NCI-H2029 treated with DMSO at 0.1 percent for 48 hours (cell line): ENCODE measurements around the gene TSPAN13.

Experiments
- DNase-seq: peaks from one replicate; lab custom pipeline; 2025; lab: John Stamatoyannopoulos, UW

TSPAN13 gene

GRCh38 chr7:16774986-16775385 is 21.4 kb downstream of the TSPAN13 start:
- DNase-seq, result no peak

GRCh38 chr7:16776053-16776452 is 22.5 kb downstream of the TSPAN13 start:
- DNase-seq, result no peak

GRCh38 chr7:16778476-16778875 is 24.9 kb downstream of the TSPAN13 start:
- no peak for DNase-seq

GRCh38 chr7:16779051-16779450 is 25.5 kb downstream of the TSPAN13 start:
- DNase-seq, result no peak

DNA sequence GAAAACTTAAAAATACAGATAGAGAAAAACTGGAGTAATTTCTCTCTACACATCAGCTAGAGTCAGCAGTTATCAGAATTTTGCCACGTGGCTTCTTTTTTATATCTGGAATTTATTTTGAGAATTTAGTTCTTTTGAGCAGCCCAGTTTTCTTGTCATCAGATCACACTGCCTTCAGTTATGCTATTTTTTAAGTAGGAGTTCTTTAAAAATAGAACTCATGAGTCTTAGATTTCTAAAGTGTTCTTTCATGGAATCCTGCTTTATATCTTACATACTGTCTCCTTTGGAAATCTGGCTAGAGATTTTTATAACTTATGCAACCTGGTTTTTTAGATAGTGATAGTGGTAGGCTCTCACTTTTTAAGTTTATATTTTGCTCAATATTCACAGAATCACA is 27.0 kb downstream of the TSPAN13 start:
- DNase-seq, result no peak

- no peak for DNase-seq
Measured at GRCh38 chr7:16785321-16785720, 31.8 kb downstream of the TSPAN13 start.

DNA sequence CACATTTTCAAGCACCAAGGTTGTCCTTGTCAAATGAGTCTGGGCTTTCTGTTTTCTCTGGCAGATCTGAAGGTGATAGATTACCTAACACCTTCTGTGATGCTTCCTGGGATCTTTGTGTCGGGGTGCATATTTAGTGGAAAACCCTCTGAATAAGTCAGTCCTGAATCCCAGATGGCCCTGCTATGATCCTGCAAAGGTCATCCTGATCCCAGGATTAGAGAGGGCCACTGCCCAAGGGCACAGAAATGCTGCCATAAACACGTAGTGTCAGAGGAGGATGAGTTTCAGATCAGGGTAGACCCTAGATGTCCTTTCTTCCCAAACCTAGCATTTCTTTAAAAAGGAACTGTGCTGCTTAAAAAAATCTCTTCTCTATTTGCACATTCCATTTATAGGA is 32.3 kb downstream of the TSPAN13 start:
- DNase-seq, result no peak

GRCh38 chr7:16786257-16786656 is 32.7 kb downstream of the TSPAN13 start:
- DNase-seq, result no peak

GRCh38 chr7:16787127-16787526 is 33.6 kb downstream of the TSPAN13 start:
- DNase-seq, result no peak

DNA sequence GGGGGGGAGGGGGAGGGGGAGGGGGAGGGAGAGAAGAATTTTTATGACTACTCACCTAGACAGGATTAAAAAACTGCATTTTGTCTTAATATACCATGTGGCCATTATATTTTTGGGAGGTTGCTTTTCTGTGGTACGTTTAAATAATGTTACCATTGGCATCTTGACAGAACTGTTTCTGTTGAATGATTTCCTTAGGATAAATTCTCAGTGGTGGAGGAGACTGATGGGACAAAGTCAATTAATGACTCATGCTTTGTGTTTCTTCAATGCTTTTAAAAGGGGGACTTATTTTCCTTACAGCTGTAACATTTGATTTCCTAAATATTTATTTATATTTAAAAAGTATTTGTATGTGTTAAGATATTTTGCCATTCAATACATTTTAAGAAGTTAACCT is 37.5 kb downstream of the TSPAN13 start:
- DNase-seq, result no peak

- DNase-seq, result no peak
Measured at GRCh38 chr7:16791905-16792698, 38.5 kb downstream of the TSPAN13 start.

- no peak for DNase-seq
Measured at GRCh38 chr7:16794986-16795385, 41.4 kb downstream of the TSPAN13 start.

DNA sequence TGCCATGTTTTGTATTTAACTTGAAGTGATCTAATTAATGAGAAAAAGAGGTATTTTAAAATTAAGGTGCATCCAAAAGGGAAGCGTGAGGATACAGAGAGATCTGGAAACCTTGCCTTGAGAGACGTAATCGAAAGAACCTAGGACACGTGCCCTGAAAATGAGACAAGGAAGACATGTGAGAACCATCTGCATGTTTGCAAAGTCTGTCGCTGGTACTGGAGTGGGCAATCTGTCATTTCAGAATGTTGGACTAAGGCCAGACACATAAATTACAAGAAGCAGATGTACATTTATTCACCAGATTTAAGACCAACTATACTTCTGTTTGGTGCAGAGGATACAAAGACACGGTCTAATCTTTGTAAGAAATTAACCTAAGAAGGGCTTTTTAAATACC is 42.1 kb downstream of the TSPAN13 start:
- peak; percentile 62 for DNase-seq

DNA sequence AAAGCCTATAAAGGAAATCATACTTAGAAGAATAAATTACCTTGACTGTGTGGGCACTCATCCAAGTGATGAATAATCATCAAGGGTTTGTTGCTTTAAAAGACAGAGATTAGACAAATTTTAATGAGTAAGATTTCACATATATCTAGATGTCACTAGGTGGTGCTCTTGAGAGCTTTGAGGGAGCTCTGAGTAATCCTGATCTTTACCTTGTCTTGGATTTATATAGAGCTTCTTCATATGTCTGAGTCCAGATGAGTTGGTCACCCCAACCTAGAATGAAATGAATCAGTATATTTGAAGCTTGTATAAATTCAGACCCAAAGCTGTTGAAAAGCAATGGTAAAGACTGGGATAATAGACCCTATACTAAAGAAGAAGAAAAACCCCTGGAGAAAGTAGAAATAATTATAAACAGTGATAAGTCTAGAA is 47.6 kb downstream of the TSPAN13 start:
- peak; percentile 36 for DNase-seq

GRCh38 chr7:16801579-16801978 is 48.0 kb downstream of the TSPAN13 start:
- no peak for DNase-seq

GRCh38 chr7:16803125-16803524 is 49.6 kb downstream of the TSPAN13 start:
- no peak for DNase-seq

- no peak for DNase-seq
Measured at GRCh38 chr7:16803881-16804673, 50.5 kb downstream of the TSPAN13 start.

DNA sequence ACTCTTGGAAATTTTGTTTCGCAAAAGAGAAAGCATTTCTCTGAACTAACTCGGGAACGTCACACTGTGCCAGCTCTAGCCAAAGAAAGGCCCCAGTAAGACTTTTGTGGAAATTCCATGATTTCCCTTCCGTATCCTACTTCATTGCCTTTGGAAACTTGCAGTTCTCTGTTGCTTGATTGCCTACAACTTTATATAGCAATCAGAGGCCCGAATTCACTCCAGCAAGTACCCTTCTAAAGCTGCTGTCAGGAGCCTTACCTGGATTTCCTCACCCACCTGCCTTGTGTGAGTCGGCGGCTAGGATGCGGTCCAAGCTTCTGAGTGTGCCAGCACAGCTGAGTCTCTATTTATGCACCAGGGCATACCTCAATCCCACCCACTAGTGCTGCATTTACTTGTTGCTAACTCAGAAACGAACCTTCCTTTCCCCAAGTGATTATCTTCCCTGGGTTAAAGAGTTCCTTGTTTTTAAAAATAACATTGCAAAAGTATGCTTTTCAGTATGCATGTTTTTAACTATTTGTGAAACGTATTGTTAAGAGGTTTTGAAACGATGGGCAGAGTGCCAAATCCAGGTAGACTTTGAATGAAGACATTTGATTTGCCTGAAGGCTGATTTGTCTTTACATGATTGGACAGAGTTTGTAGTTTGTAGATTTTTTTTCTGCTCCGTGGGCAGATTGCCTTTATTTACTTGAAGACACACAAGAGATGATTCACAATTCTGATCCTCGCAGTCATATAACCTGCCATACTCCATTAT is 51.3 kb downstream of the TSPAN13 start, which contains the start of gene AGR2:
Gene AGR2 (minus strand): TSS at position 326 of the 766 bp plus-strand sequence. CDS start 3,203 bp downstream, outside the sequence.
- peak; percentile 45 for DNase-seq

DNA sequence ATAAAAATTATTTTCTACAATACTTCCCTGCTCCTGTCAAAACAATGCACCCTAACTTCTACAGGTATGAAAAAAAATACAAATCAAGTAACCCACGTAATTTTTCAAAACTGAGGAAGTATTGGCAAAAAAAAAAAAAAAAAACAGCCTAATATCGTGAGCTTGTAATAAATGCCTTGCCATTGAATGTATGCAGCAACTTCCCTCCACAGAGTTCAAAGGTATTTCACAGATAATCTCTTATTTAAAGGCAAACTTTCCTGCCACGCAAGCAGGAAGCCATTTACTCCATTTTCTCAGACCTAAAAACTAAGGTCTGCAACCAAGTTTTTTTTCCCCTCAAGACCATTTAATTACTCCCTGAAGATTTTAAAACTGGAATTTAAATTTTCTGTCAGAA is 51.9 kb downstream of the TSPAN13 start:
- DNase-seq, result no peak

DNA sequence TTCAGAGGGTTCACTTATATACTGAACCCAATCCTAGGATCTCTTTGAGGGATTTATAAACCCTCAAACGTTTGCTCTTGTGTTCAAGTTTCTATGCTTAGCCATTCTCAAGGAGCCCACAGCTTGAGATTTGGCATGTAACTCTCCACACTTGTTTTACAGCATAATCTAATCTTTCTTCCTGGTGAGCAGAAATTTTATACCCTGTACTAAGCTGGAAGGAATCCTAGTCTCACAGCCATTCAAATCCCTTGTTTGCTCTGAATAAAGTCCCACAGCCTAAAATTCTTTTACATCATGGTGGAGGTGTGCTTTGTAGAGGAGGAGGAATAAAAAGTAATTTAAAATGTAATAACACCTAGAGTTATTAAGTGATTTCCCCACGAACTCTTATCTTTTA is 56.6 kb downstream of the TSPAN13 start:
- no peak for DNase-seq

GRCh38 chr7:16810573-16810972 is 57.0 kb downstream of the TSPAN13 start:
- DNase-seq, result no peak

GRCh38 chr7:16811551-16811950 is 58.0 kb downstream of the TSPAN13 start:
- no peak for DNase-seq
